ENCODE data around the gene OTX2.

OTX2 gene

GRCh38 chr14:56796259-56796658 lies 14.0 kb downstream of the OTX2 start:
- no peak for DNase-seq (ENCODE audit: low spot score)

DNA sequence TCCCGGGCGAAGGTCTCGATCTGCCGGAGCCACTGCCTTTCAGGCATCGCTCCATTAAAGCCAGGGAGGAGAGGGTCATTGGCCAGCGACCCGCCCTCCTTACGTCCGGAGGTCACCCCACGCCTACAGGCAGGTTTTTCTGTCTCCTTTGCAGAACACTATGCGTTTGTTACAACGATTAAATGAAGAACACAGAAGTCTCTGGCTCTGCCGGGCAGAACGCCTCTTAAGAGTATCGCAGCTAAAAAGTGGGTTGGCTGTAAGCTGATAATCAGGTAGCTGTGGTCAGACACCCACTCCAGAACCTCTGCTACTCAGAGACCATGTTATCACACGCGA lies 15.0 kb downstream of the OTX2 start:
- no peak for DNase-seq (ENCODE audit: low spot score)

- DNase-seq (ENCODE audit: low spot score), result no peak
Measured at GRCh38 chr14:56794557-56795283, 15.6 kb downstream of the OTX2 start.

GRCh38 chr14:56794088-56794556 lies 16.2 kb downstream of the OTX2 start:
- DNase-seq (ENCODE audit: low spot score), result no peak

DNA sequence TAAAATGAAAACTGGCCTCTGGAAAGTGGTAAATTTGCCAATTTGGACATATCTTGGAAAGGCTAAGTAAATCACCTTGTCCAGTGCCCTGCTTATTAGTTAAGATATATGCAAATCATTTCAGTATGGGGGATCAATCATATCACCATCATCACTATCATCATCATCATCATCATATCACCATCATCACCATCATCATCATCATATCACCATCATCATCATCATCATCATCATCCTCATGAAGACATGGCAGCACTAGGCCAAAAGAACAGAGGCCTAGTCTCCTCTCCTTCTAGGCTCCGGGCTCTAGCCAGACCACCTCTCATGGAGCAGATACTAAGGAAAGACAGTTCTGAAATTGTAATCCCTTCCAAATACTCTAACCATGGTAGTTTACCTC lies 20.3 kb downstream of the OTX2 start:
- no peak for DNase-seq (ENCODE audit: low spot score)

GRCh38 chr14:56787530-56787929 lies 22.7 kb downstream of the OTX2 start:
- no peak for DNase-seq (ENCODE audit: low spot score)

DNA sequence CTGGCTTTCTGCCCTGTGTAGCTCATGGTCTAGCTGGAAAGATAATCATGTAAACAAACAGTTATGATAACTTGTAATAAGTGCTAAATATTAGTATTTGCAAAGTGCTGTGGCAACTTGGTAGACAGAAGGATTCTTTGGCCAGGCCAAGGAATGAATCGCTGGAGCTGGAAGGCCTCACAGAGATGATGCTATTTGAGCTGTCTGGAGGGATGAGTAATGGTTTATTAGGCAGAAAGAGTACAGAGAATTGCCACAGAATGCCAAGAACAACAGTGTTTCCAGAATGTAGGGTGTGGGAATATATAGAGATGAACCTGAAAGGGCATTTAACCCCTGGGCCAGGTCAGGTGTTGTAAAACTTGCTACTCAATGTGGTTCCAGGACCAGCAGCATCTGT lies 27.6 kb downstream of the OTX2 start:
- no peak for DNase-seq (ENCODE audit: low spot score)

DNA sequence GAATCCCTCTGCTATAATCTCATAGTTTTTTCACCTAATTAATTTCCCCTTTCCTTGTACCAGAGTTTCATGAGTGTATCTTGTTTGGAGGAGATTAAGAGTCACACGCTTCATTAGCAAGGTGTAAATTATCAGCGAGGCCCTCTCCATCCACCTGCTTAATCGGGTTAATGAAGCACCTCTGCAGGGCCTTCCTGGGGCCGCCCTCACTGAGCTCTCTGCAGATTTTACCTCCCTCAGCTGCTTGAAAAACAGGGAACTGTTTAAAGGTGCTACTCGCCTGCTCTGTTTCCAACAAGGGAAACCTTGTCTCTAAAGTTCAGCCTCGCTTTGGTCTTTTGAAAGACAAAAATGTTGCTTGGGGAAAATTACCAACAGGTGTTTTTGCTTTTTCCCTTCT lies 35.8 kb downstream of the OTX2 start:
- DNase-seq (ENCODE audit: low spot score), result no peak

- DNase-seq (ENCODE audit: low spot score), result no peak
Measured at GRCh38 chr14:56770512-56770911, 39.8 kb downstream of the OTX2 start.

DNA sequence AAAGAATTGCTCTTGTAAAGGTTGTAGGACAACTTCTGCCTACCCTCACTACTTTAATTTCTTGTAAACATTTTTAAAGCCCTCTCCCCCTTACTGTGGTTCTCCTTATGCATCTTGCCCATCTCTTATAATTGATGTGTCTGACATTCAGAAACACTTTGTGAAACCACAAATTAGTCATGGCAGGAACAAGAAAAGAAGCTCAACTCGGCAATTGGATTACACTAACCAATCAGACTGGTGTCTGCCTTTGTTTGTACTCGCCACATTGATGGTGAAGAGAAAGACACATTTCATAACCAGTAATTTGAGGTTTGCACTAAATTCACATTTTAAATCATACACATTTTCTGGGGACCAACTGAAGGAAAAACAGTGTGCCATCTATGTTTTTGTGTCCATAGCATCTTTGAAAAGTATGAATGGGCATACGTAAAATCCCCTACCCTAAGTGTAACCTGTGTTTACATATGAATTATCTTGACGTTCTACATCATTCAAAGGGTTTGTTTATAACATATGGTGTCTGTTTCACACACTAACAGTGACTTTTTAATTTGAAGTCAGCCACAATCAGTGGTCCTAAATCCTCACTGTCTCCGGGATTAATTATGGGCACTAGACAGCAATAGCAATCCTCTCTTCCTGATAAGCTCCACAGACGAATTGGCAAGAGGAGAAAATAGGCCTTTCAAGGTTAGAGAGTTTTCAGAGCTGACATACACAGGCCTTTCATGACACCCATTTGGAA lies 49.9 kb downstream of the OTX2 start:
- DNase-seq (ENCODE audit: low spot score), result no peak

- no peak for DNase-seq (ENCODE audit: low spot score)
Measured at GRCh38 chr14:56759633-56760032, 50.6 kb downstream of the OTX2 start.

DNA sequence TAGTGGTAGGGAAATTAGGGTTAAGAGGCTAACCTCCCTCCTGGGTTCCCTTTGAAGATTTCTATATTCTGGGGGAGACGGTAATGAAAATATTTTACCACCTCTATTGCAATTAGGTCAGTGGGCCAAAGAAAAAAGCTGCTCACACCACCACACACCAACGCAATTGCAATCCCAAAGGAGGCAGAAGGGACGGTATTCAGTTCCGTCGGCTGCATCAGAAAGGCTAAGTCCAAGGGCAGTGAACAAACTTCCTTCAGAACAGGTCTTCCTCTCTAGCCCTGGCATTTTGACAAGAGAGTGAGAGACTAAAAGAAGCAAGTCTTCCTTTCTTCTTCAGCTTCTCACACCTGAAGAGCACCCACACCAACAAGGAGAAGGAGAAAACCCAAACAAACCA lies 51.2 kb downstream of the OTX2 start:
- DNase-seq (ENCODE audit: low spot score), result no peak

- no peak for DNase-seq (ENCODE audit: low spot score)
Measured at GRCh38 chr14:56754921-56755320, 55.4 kb downstream of the OTX2 start.

DNA sequence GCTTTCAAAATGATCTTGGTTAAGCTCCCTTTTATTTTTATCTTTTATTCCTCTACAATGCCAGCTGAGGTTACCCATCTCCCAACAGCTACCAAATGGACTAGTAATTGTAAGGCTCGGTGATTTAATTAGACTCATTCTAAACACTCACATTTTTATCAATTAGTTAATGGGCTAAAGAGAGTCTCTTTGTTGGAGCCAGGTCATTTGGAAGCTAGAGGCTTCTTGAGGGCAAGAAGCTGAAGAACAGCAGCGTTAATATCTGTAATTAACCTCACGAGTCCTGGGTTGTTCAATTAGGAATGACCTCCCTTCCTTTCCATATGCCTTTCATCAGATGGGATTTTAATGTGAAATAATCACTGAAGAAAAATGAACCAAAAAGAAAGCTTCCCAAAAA lies 56.9 kb downstream of the OTX2 start:
- no peak for DNase-seq (ENCODE audit: low spot score)

- DNase-seq (ENCODE audit: low spot score), result no peak
Measured at GRCh38 chr14:56752428-56752827, 57.9 kb downstream of the OTX2 start.

DNA sequence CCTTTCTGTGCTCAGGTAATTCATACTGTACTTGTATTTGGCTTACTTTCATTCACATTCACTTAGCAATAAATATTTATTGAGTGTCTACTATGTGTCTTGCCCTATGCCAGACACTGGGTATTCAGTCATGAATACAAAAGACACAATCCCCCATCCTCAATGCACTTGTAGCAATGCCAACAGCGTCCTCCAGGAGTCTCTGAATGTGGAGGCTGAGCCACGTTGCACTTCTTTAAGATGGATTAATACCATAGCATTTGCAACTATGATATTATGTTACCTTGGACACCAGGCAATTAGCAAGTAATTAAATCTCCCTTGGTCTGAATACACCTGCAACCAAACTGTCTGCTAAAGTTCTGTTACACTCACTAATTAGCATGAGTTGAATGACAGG lies 58.8 kb downstream of the OTX2 start:
- no peak for DNase-seq (ENCODE audit: low spot score)

All from CD4-positive, alpha-beta T cell treated with Interleukin-2 at 100 ng/mL for 4 hours (primary cell).